GM12878 (cell line): Measurements from ENCODE around the gene SBF2. TPM values are rescaled to one million over a fixed set of nuclear protein-coding genes. Genes with fewer than 3 reads are reported as not detected.

Source experiments
- ATAC-seq: fragments of 200-7000 bp; cut with Tn5 transposase; 3 replicates; pipeline ENCODE4 v1.9.1; 2020; ENCODE audit warnings: mild to moderate bottlenecking, moderate library complexity
- BruUV-seq: library from RNA; stranded (reverse); fragments of 400-500 nt; replicated peaks from 2 replicates; lab custom pipeline; 2021; lab: Mats Ljungman, UMichigan
- CTCF ChIA-PET: fragments of 300-600 bp; sonication (Branson Sonifier 250); formaldehyde crosslinking; extraction: SDS; loops from one replicate; lab custom pipeline; 2021; ENCODE audit warnings: inconsistent platforms; lab: Yijun Ruan, JAX
- POLR2A ChIA-PET: fragments of 350-600 bp; formaldehyde crosslinking; extraction: SDS; loops from one replicate; lab custom pipeline; 2021; ENCODE audit warnings: inconsistent platforms; lab: Charles Lee
- RAD21 ChIA-PET: fragments of 300-600 bp; sonication (Branson Sonifier 250); formaldehyde crosslinking; loops from one replicate; lab custom pipeline; 2023; ENCODE audit warnings: antibody characterized with exemption; ENCODE audit not compliant: unreplicated experiment; lab: Charles Lee
- SMC1A ChIA-PET: fragments of 300-600 bp; sonication (Branson Sonifier 250); formaldehyde crosslinking; loops from one replicate; lab custom pipeline; 2023; ENCODE audit not compliant: unreplicated experiment, uncharacterized antibody; lab: Charles Lee
- DNase-seq: peaks from one replicate; pipeline ENCODE4 v3.0.0-alpha.2; 2011; ENCODE audit warnings: low read depth, low spot score
- FAIRE-seq: peaks from 3 replicates; lab custom pipeline; 2011; peaks lifted over from hg19 to GRCh38; lab: Jason Lieb, UNC
- H2AFZ ChIP-seq: 2 replicates; pipeline ENCODE4 v1.6.0; 2011; ENCODE audit warnings: low read depth, low read length, control low read depth; ENCODE audit not compliant: control insufficient read depth
- H3K27ac ChIP-seq: 2 replicates; pipeline ENCODE4 v1.5.1; 2011; ENCODE audit warnings: control low read depth; ENCODE audit not compliant: control insufficient read depth, insufficient read depth
- H3K27me3 ChIP-seq, 2 experiments: replicated peaks in 1 of 2; 2 replicates each; pipeline versions ENCODE4 v1.6.0 to v1.6.1; 2011; ENCODE audit warnings: low read length in 1 of 2; ENCODE audit not compliant: control insufficient read depth in 2 of 2, insufficient read depth in 2 of 2
- H3K36me3 ChIP-seq, 2 experiments: 2 replicates each; pipeline ENCODE4 v1.5.1; 2011; ENCODE audit warnings: low read length in 1 of 2; ENCODE audit not compliant: control insufficient read depth in 2 of 2, insufficient read depth in 2 of 2
- H3K4me1 ChIP-seq: 2 replicates; pipeline ENCODE4 v1.6.1; 2011; ENCODE audit warnings: mild to moderate bottlenecking, low read length, moderate library complexity, mixed read lengths; ENCODE audit not compliant: control insufficient read depth, insufficient read depth
- H3K4me2 ChIP-seq: 2 replicates; pipeline ENCODE4 v1.6.0; 2011; ENCODE audit warnings: control low read depth; ENCODE audit not compliant: control insufficient read depth, insufficient read depth
- H3K4me3 ChIP-seq: fragments of 200-600 bp; sonication (generic); 2 replicates; pipeline ENCODE4 v1.5.1; 2016
- H3K79me2 ChIP-seq: 2 replicates; pipeline ENCODE4 v1.6.0; 2011; ENCODE audit warnings: low read length; ENCODE audit not compliant: control insufficient read depth, insufficient read depth
- H3K9ac ChIP-seq: 2 replicates; pipeline ENCODE4 v1.8.0; 2011; ENCODE audit warnings: low read length, control low read depth, mixed read lengths; ENCODE audit not compliant: control insufficient read depth, insufficient read depth
- H3K9me3 ChIP-seq: replicated peaks from 3 replicates; pipeline ENCODE4 v1.5.1; 2011; ENCODE audit warnings: mild to moderate bottlenecking, low read length; ENCODE audit not compliant: control insufficient read depth, insufficient read depth
- H4K20me1 ChIP-seq: 2 replicates; pipeline ENCODE4 v1.6.0; 2011; ENCODE audit not compliant: control insufficient read depth, insufficient read depth
- CBX5 ChIP-seq: sonication (generic); IDR thresholded peaks from 2 replicates; pipeline ENCODE4 v1.6.1; 2016; ENCODE audit warnings: low read depth, moderate library complexity, mild to moderate bottlenecking, inconsistent platforms
- CHD1 ChIP-seq: IDR thresholded peaks from 2 replicates; pipeline ENCODE4 v1.6.1; 2012; ENCODE audit warnings: low read depth, low read length, improper control_type of control experiment
- IRF4 ChIP-seq: IDR thresholded peaks from 2 replicates; pipeline ENCODE4 v1.6.1; 2011; ENCODE audit warnings: low read depth, low read length
- KAT2A ChIP-seq: conservative IDR thresholded peaks from 2 replicates; pipeline ENCODE4 v1.6.1; 2011; ENCODE audit warnings: low read depth, low read length; ENCODE audit not compliant: control insufficient read depth
- KDM1A ChIP-seq: fragments of 200-600 bp; sonication (generic); IDR thresholded peaks from 2 replicates; pipeline ENCODE4 v1.6.1; 2016; ENCODE audit warnings: borderline replicate concordance
- POLR2A ChIP-seq: IDR thresholded peaks from 2 replicates; pipeline ENCODE4 v1.6.1; 2011; ENCODE audit warnings: low read depth, mild to moderate bottlenecking, low read length
- RUNX3 ChIP-seq: IDR thresholded peaks from 2 replicates; pipeline ENCODE4 v1.6.1; 2012; ENCODE audit warnings: low read length, inconsistent platforms
- SRF ChIP-seq, 2 experiments: IDR thresholded peaks; 2 replicates each; pipeline ENCODE4 v1.6.1; 2011; ENCODE audit warnings: low read depth in 2 of 2, low read length in 2 of 2, mild to moderate bottlenecking in 1 of 2, moderate library complexity in 1 of 2
- TCF7 ChIP-seq: IDR thresholded peaks from 2 replicates; pipeline ENCODE4 v1.6.1; 2014; ENCODE audit warnings: antibody characterized with exemption, borderline replicate concordance
- ZBTB4 ChIP-seq: fragments of 450-650 bp; formaldehyde crosslinking; IDR thresholded peaks from 2 replicates; pipeline ENCODE4 v1.4.0; 2022; ENCODE audit warnings: mild to moderate bottlenecking, moderate library complexity
- ZZZ3 ChIP-seq: IDR thresholded peaks from 2 replicates; pipeline ENCODE4 v1.6.1; 2011; ENCODE audit warnings: low read depth; ENCODE audit not compliant: control insufficient read depth, insufficient read length
- WGBS: methylation state at CpG from one replicate; pipeline ENCODE4 v1.1.6; 2016; ENCODE audit warnings: low lambda C conversion rate; ENCODE audit not compliant: insufficient replicate concordance, insufficient coverage; ENCODE audit errors: missing lambda C conversion rate; 5-methylcytosine and 5-hydroxymethylcytosine counted together
- in situ Hi-C: fragments of 300-500 bp; cut with MboI; formaldehyde crosslinking; loops from 9 replicates; pipeline ENCODE4 v1.14.3; 2018; ENCODE audit warnings: mixed read lengths
- intact Hi-C: fragments of 100-400 bp; cut with micrococcal nuclease; formaldehyde crosslinking; loops from one replicate; pipeline ENCODE4 v1.14.2; 2022; ENCODE audit not compliant: unreplicated experiment
- polyA plus RNA-seq, 11 experiments: library from polyadenylated mRNA; depleted of rRNA in 4 of 11; unstranded in 6 of 11; stranded (reverse) in 5 of 11; fragments of >200 nt; fragmentation: Nextera tagmentation in 4 of 11; fragmentation: Illumina TruSeq in 1 of 11; extraction: Ambion mirVana in 4 of 11; extraction: Trizol in 1 of 11; gene quantifications; 1 replicate in 1 of 11; 2 replicates in 10 of 11; pipeline versions ENCODE4 v1.2.1 to v1.2.3, GENCODE V29; 2011 to 2016; ENCODE audit warnings: inconsistent platforms in 2 of 11, missing spikeins in 2 of 11, low read depth in 1 of 11
- total RNA-seq, 4 experiments: library from RNA; depleted of rRNA in 3 of 4; stranded (reverse); fragments of >200 nt in 3 of 4; fragmentation: Illumina TruSeq in 1 of 4; extraction: Trizol in 1 of 4; gene quantifications; 2 replicates each; pipeline versions ENCODE4 v1.2.1 to v1.2.3, GENCODE V29; 2013 to 2021
- TF ChIP-seq, protein P1 (sequence below): fragments of 450-650 bp; IDR thresholded peaks from 2 replicates; pipeline ENCODE4 v1.6.1; 2018; ENCODE audit warnings: mild to moderate bottlenecking, low read depth, moderate library complexity; ENCODE audit not compliant: partially characterized antibody
- TF ChIP-seq, protein P2 (sequence below): IDR thresholded peaks from 2 replicates; pipeline ENCODE4 v1.6.1; 2011; ENCODE audit warnings: low read depth, mild to moderate bottlenecking, low read length, moderate library complexity, borderline replicate concordance; ENCODE audit errors: extremely low read depth

Gene SBF2
- total and polyA plus RNA-seq, 10 of the 15 experiments (the other 5 are each of a cell fraction or from before 2014, with no cell fraction given): 0.24 to 2.3 (median 1.1) TPM

GRCh38 chr11:9969068-9969467 lies 325.0 kb downstream of the SBF2 start:
- Histone ChIP-seq H3K79me2 (no peaks in the 10 kb centered on the region), H3K27ac (no peak overlapping the region), H3K4me3 (no peak overlapping the region), H3K36me3 (no peaks in the 10 kb centered on the region), H3K4me2 (no peak overlapping the region), H3K9ac (no peak overlapping the region), H3K27me3 (no peaks in the 10 kb centered on the region), H2AFZ (no peak overlapping the region), H3K9me3 (no peaks in the 10 kb centered on the region), H4K20me1 (no peaks in the 10 kb centered on the region), H3K4me1 (no peaks in the 10 kb centered on the region)
- TF ChIP-seq ZBTB4 (no peak), RUNX3 (no peak)
- ChIA-PET POLR2A (no interaction called here), SMC1A (no interaction called here), RAD21 (no interaction called here), CTCF (interaction anchor here (1.1 to 1.6 kb wide), 4 partner anchors 8 to 209 kb away, joined by 3 to 6 read pairs (median 3); no protein-coding TSS in a partner anchor)
- intact Hi-C loops: no loop called here
- no peak for ATAC-seq
- BruUV-seq: no TSS peak
- in situ Hi-C loops: no loop called here
- FAIRE-seq: no peak
- 26% methylated on average over 2 of the region's 2 CpGs for WGBS
- DNase-seq: no peak

GRCh38 chr11:9962722-9963121 lies 331.3 kb downstream of the SBF2 start:
- no peaks in the 10 kb centered on the region for H3K27me3 ChIP-seq
- H2AFZ ChIP-seq: no peak overlapping the region
- H3K36me3 ChIP-seq: no peaks in the 10 kb centered on the region
- SMC1A ChIA-PET: interaction anchor here (1.0 kb wide), 1 partner anchor 10 kb away, joined by 4 read pairs; no protein-coding TSS in a partner anchor
- no peaks in the 10 kb centered on the region for H3K79me2 ChIP-seq
- RAD21 ChIA-PET: no interaction called here
- FAIRE-seq: peak; percentile 99
- no peak overlapping the region for H3K9ac ChIP-seq
- H3K27ac ChIP-seq: no peak overlapping the region
- H4K20me1 ChIP-seq: no peaks in the 10 kb centered on the region
- DNase-seq: peak; percentile 48
- no TSS peak for BruUV-seq
- intact Hi-C loops: no loop called here
- CTCF ChIA-PET: no interaction called here
- no peaks in the 10 kb centered on the region for H3K9me3 ChIP-seq
- peaks cover 13% of the 10 kb centered on the region for H3K4me1 ChIP-seq
- POLR2A ChIA-PET: no interaction called here
- ATAC-seq: peak; percentile 93
- H3K4me3 ChIP-seq: no peak overlapping the region
- H3K4me2 ChIP-seq: peak overlapping the region; percentile 50
- in situ Hi-C loops: no loop called here
- TF ChIP-seq CHD1: no peak
- TF ChIP-seq TCF7: no peak
- TF ChIP-seq POLR2A: no peak
- TF ChIP-seq, protein P1, sequence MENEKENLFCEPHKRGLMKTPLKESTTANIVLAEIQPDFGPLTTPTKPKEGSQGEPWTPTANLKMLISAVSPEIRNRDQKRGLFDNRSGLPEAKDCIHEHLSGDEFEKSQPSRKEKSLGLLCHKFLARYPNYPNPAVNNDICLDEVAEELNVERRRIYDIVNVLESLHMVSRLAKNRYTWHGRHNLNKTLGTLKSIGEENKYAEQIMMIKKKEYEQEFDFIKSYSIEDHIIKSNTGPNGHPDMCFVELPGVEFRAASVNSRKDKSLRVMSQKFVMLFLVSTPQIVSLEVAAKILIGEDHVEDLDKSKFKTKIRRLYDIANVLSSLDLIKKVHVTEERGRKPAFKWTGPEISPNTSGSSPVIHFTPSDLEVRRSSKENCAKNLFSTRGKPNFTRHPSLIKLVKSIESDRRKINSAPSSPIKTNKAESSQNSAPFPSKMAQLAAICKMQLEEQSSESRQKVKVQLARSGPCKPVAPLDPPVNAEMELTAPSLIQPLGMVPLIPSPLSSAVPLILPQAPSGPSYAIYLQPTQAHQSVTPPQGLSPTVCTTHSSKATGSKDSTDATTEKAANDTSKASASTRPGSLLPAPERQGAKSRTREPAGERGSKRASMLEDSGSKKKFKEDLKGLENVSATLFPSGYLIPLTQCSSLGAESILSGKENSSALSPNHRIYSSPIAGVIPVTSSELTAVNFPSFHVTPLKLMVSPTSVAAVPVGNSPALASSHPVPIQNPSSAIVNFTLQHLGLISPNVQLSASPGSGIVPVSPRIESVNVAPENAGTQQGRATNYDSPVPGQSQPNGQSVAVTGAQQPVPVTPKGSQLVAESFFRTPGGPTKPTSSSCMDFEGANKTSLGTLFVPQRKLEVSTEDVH: no peak
- no peak for TF ChIP-seq SRF (IDR thresholded peaks at IDR 0.05; ENCODE audit: low read depth in 2 of 2, low read length in 2 of 2)
- TF ChIP-seq, protein P2, sequence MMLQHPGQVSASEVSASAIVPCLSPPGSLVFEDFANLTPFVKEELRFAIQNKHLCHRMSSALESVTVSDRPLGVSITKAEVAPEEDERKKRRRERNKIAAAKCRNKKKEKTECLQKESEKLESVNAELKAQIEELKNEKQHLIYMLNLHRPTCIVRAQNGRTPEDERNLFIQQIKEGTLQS: no peak
- TF ChIP-seq CBX5: no peak
- no peak for TF ChIP-seq ZZZ3
- no peak for TF ChIP-seq KDM1A
- no peak for TF ChIP-seq IRF4
- no peak for TF ChIP-seq KAT2A
